GM21619 (cell line): Measurements from ENCODE around the gene KCND3.

Experiments used
- ATAC-seq: cut with Tn5 transposase; IDR thresholded peaks from one replicate; pipeline ENCODE4 v1.9.1; 2021; ENCODE audit not compliant: unreplicated experiment

Gene KCND3

DNA sequence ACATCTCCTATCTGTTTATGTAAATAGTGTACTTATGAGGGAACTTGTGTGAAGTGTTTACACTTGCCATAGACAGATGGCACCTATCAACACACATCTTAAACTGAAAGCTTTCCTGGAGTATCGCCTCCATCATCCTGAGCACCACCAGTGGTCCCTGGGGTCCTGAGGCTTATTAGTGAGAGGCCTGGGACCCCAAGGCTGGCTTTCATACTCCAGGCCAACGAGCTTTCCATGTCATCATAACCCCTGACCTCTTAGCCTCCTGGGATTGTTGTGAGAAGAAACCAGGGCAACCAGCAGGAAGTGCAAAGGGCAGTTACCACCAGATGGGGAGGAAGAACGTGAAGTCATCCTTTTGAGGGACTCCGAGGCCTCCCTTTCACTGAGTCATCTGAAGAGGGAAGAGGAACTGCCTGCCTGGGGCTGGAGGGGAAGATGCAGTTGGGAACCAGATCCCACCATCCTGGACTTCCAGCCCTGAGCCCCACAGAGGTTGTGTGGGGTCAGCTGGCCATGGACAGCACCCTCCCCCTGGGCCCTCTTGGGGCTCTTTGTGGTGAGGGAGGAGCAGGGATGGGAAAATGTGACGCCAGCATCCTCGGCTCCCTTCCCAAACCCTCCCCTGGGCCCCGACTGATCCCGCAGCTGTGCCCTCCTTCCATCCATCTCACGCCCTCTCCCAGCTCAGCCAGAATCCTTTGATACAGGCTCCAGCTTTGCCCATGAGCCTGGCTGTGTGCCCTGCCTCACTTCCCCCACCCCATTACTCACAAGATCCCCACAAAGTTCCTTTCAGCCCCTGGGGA lies 256.1 kb downstream of the KCND3 start:
- no peak for ATAC-seq

- ATAC-seq = no peak
Measured at GRCh38 chr1:111732718-111733117, 256.8 kb downstream of the KCND3 start.

- no peak for ATAC-seq
Measured at GRCh38 chr1:111731956-111732355, 257.5 kb downstream of the KCND3 start.

- no peak for ATAC-seq
Measured at GRCh38 chr1:111730706-111731105, 258.8 kb downstream of the KCND3 start.

- no peak for ATAC-seq
Measured at GRCh38 chr1:111729946-111730681, 259.4 kb downstream of the KCND3 start.

DNA sequence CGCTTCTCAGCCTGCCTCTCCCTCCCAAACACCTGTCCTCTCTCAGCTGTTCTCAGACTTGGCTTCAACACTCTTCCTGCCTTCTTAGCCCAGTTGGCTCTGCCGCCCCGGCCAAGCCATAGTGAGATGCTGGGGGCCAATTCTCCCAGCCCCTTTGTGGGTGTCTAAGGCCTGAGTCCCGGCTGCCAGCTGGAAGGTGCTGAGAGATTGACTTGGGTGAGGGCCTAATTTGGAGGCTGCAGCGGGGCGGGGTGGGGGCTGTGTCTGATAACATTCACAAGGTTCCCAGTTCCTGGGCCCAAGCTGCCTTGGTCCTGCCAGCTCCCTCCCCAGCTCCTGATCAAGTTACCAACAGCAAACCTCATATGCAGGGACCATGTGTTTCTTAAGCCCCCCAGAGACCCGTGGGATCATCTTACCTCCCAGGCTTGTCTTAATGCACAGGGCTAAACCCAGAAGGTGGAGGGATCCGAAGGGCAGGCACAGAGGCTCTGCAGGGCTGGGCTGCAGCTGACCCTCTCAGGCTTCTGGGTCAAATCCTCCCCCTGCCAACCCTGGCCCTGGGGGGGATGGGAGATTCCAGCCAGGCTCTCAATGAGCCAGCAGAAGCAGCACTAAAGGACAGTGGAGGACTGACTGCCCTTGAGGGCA lies 260.1 kb downstream of the KCND3 start:
- ATAC-seq = no peak

DNA sequence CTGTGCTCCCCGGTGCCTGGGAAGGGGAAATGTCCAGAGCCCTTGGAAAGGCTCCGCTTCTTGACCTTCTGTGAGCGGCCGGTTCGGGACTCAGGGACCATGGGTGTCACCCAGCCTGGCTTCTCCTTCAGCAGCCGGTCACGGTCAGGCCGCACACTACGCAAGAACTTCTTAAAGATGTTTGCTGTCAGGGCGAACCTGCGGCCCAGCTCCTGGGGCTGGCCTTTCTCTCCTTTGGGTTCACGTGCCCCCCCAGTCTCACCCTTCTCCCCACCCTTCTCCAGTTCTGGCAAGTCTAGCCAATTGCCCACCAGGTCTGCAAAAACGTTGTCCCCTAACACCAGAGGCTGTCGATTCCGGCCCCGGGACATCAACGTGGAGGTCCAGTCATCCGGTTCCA lies 262.4 kb downstream of the KCND3 start:
- no peak for ATAC-seq

- no peak for ATAC-seq
Measured at GRCh38 chr1:111725192-111725591, 264.3 kb downstream of the KCND3 start.

DNA sequence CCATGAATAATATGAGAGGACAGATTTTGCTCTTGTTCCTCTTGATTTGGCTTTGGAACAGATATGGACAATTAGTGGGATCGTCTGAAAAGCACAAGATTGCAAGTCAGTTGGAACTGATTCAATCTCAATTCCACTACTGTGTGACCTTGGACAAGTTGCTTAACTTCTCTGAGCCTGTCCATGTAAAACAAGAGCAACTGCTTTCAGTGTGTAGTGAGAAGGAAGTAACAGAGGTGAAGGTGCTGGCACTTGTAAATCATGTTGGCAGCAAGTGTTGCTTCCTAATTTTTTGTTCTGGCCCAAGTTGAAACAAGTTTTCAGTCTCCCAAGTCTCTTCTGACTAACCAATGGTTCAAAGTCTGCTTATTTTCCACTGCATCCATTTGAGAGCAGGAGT lies 265.6 kb downstream of the KCND3 start:
- no peak for ATAC-seq

DNA sequence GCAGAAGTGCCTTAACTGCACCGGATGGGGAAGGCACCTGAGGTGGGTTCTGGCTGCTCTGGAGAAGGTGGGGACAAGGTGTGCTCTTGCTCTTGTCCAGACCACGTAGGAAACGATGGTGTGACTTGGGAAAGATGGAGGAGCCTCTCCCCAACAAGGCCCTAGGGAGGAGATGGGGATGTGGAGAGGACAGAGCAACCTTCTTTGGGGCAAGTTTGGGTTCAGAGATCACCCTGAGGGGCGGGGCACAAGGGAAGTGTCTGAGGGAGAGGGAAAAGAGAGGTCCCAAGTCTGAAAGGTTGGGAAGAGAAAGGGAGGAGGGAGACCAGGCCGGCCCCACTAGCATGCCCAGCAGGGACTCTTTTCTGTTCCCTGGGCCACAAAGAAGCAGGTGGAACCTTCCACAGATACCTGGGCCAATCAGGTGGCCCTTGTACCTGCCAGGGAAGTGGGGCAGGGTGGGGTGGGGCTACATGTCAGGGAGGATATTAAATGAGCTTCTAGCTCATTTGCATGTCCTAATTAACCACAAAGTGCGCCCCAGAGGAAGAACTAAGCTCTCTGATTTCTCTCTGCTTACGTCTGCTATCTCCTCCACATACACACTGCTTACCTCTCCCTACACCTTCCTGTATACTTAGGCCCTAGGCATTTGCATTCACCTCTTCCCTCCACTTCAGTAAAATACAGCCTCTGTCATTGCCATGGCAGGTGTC lies 266.2 kb downstream of the KCND3 start:
- no peak for ATAC-seq

DNA sequence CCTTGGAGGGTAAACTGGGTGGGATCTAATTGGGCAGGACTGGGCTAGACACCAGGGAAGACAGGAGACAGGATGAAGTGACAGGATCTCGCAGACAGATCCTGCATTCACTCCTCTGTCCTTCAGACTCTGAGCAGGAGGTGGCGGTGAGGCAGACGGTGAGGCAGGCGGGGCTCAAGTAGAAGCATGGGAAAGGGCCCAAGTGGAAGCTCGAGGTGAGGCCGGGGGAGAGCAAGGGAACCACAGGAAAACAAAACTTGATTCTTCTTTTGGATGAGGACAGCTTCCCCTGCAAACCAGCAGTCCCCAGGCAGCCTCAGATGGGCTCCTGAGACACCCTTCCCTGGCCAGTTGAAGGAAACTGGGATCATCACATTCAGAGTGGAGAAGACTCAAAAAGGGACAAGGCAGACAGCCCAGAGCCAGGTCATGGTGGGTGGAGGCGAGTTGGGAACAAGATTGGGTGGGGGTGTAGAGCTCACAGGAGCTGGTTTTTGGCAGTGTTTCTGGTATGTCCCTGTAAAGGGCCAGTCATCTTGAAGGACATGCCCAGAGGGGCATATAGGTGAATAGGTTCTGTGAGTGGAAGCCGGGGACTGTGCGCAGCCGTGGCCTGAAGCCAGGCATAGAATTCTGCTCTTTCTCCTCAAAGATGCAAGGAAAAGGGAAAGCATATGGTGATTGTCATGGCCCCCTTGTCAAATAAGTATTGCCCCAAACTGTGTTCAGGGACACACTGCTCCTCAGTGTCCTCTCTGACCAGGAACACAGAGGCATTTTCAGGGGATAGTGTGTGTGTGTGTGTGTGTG lies 268.3 kb downstream of the KCND3 start:
- ATAC-seq = no peak
